DND-41 (cell line): ENCODE data around the gene SOX30.

Experiments used
- CTCF ChIP-seq: IDR thresholded peaks from 2 replicates; pipeline ENCODE4 v1.5.1; 2012; ENCODE audit warnings: borderline replicate concordance, low read length, moderate library complexity, mild to moderate bottlenecking; ENCODE audit not compliant: poor library complexity, severe bottlenecking; ENCODE audit errors: extremely low read depth
- EZH2 ChIP-seq: IDR thresholded peaks from 3 replicates; pipeline ENCODE4 v1.6.1; 2012; ENCODE audit warnings: borderline replicate concordance, low read depth, mild to moderate bottlenecking, moderate library complexity, low read length, inconsistent platforms; ENCODE audit not compliant: severe bottlenecking

GRCh38 chr5:157669701-157670097 lies 17.5 kb upstream of the SOX30 start:
- TF ChIP-seq EZH2 (no peak), CTCF (no peak)
